Motor neuron (in vitro differentiated cells): ENCODE data around the gene FMNL1. TPM values are rescaled to one million over a fixed set of nuclear protein-coding genes. Genes with fewer than 3 reads are reported as not detected.
A peak's percentile ranks its signal among the peaks of the same experiment; 100 is the strongest.

Experiments used
- ATAC-seq, 8 experiments: fragments of 200-7000 bp; cut with Tn5 transposase; replicated peaks in 6 of 8; 2 replicates each; pipeline ENCODE4 v1.8.0; 2021; ENCODE audit warnings: mild to moderate bottlenecking in 8 of 8, moderate library complexity in 8 of 8
- H3K27ac ChIP-seq, 2 donors: fragments of 250-450 bp; sonication (Bioruptor Pico); 2 replicates each; pipeline ENCODE4 v1.9.0; 2021; ENCODE audit warnings: antibody characterized with exemption in 2 of 2, mild to moderate bottlenecking in 2 of 2, moderate library complexity in 1 of 2
- H3K4me1 ChIP-seq, 2 donors: fragments of 250-450 bp; sonication (Bioruptor Pico); replicated peaks in 1 of 2; 2 replicates each; pipeline ENCODE4 v1.6.1; 2021; ENCODE audit warnings: antibody characterized with exemption in 2 of 2, mild to moderate bottlenecking in 2 of 2, moderate library complexity in 1 of 2
- H3K4me3 ChIP-seq, 5 donors: fragments of 250-450 bp; sonication (Bioruptor Pico); 2 replicates each; pipeline ENCODE4 v1.9.0; 2021; ENCODE audit warnings: antibody characterized with exemption in 5 of 5, mild to moderate bottlenecking in 5 of 5, moderate library complexity in 4 of 5
- WGBS, 10 experiments: fragments of 450-650 bp; shearing (Covaris generic); methylation state at CpG; one replicate each; pipeline ENCODE4 v1.0.0; 2022; 5-methylcytosine and 5-hydroxymethylcytosine counted together
- in situ Hi-C, 9 experiments: fragments of 400-800 bp; cut with MboI; loops; one replicate each; pipeline ENCODE4 v1.15.0; 2021; ENCODE audit warnings: low sequenced_read_pairs in 9 of 9, low pct_unique_long_range_greater_than_20kb in 2 of 9; ENCODE audit not compliant: unreplicated experiment in 9 of 9
- total RNA-seq, 8 experiments: library from RNA; unstranded; fragments of 300-600 nt; gene quantifications; 2 replicates each; pipeline versions ENCODE4 v1.2.3 to v1.2.4, GENCODE V29; 2022

Gene FMNL1, protein sequence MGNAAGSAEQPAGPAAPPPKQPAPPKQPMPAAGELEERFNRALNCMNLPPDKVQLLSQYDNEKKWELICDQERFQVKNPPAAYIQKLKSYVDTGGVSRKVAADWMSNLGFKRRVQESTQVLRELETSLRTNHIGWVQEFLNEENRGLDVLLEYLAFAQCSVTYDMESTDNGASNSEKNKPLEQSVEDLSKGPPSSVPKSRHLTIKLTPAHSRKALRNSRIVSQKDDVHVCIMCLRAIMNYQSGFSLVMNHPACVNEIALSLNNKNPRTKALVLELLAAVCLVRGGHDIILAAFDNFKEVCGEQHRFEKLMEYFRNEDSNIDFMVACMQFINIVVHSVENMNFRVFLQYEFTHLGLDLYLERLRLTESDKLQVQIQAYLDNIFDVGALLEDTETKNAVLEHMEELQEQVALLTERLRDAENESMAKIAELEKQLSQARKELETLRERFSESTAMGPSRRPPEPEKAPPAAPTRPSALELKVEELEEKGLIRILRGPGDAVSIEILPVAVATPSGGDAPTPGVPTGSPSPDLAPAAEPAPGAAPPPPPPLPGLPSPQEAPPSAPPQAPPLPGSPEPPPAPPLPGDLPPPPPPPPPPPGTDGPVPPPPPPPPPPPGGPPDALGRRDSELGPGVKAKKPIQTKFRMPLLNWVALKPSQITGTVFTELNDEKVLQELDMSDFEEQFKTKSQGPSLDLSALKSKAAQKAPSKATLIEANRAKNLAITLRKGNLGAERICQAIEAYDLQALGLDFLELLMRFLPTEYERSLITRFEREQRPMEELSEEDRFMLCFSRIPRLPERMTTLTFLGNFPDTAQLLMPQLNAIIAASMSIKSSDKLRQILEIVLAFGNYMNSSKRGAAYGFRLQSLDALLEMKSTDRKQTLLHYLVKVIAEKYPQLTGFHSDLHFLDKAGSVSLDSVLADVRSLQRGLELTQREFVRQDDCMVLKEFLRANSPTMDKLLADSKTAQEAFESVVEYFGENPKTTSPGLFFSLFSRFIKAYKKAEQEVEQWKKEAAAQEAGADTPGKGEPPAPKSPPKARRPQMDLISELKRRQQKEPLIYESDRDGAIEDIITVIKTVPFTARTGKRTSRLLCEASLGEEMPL
- total RNA-seq = 1 to 10 TPM; 1.1 to 5.6 (median 2.3) TPM

GRCh38 chr17:45221081-45222013 is at the start of gene FMNL1:
Gene FMNL1 (plus strand): TSS chr17:45221885. CDS start chr17:45222125, 240 bp downstream.
- Histone ChIP-seq H3K4me1 (peaks cover 0 to 11% of the 10 kb centered on the region in 2 donors), H3K27ac (no peak within 1 kb of the TSS), H3K4me3 (peak within 1 kb of the TSS; percentile 46 to 74 (median 54))
- ATAC-seq = peak; percentile 15 to 76 (median 68)
- 0 to 21% (median 9%) methylated on average over 7 to 14 of the region's 98 CpGs; no CpG with 5 or more reads in 7 of the 10 experiments for WGBS, 10 experiments
- in situ Hi-C loops = loop anchor here in 5 of 9 experiments (10.0 to 25.0 kb wide), 3 partner anchors 163 to 616 kb away; partner anchors contain the start of gene SPPL2C (in 1 of the 5)

GRCh38 chr17:45172232-45172540 is 49.5 kb upstream of the FMNL1 start:
- Histone ChIP-seq H3K4me3 (peak overlapping the region in 1 of 5 donors; percentile 16), H3K27ac (peak overlapping the region; percentile 63 to 81), H3K4me1 (peaks cover 24 to 31% of the 10 kb centered on the region in 2 donors)
- ATAC-seq = peak in 6 of 8 experiments; percentile 7 to 38 (median 30)
- 58% methylated on average over 3 of the region's 5 CpGs; no CpG with 5 or more reads in 9 of the 10 experiments for WGBS, 10 experiments
- in situ Hi-C loops = no loop called here

- peak in 7 of 8 experiments; percentile 10 to 67 (median 50) for ATAC-seq
- H3K4me3 ChIP-seq = peak overlapping the region in 1 of 5 donors; percentile 16
- 57 to 92% (median 83%) methylated on average over 1 to 6 of the region's 10 CpGs; no CpG with 5 or more reads in 6 of the 10 experiments for WGBS, 10 experiments
- peaks cover 24 to 31% of the 10 kb centered on the region in 2 donors for H3K4me1 ChIP-seq
- H3K27ac ChIP-seq = peak overlapping the region; percentile 63 to 81
- in situ Hi-C loops = no loop called here
Measured at GRCh38 chr17:45172541-45173286, 49.0 kb upstream of the FMNL1 start.

DNA sequence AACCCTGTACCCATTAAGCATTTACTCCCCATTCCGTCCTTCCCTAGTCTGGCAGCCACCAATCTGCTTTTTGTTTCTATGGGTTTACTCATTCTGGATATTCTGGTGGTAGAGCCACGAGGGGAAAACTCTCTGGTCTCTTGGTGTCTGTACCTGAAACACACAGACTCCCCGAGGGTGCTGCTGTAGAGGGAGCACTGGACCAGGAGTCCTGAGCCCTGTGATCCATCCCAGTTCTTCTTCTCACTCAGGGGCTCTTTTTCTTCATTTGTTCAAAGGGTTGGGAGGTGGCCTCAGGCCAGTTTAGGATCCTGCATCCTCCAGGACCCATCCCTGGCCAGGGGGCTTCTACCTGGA is 45.9 kb upstream of the FMNL1 start:
- in situ Hi-C loops = no loop called here
- no peak overlapping the region for H3K4me3 ChIP-seq
- 30 to 100% (median 86%) methylated on average over 1 to 2 of the region's 3 CpGs; no CpG with 5 or more reads in 4 of the 10 experiments for WGBS, 10 experiments
- H3K4me1 ChIP-seq = peaks cover 24 to 28% of the 10 kb centered on the region in 2 donors
- H3K27ac ChIP-seq = no peak overlapping the region
- no peak for ATAC-seq

- no peak for ATAC-seq
- Histone ChIP-seq H3K4me3 (no peak overlapping the region), H3K27ac (no peak overlapping the region), H3K4me1 (peaks cover 6 to 10% of the 10 kb centered on the region in 2 donors)
- in situ Hi-C loops = no loop called here
- WGBS, 10 experiments = 40 to 100% (median 84%) methylated on average over 1 to 2 of the region's 7 CpGs; no CpG with 5 or more reads in 4 of the 10 experiments
Measured at GRCh38 chr17:45177563-45177962, 44.1 kb upstream of the FMNL1 start.

DNA sequence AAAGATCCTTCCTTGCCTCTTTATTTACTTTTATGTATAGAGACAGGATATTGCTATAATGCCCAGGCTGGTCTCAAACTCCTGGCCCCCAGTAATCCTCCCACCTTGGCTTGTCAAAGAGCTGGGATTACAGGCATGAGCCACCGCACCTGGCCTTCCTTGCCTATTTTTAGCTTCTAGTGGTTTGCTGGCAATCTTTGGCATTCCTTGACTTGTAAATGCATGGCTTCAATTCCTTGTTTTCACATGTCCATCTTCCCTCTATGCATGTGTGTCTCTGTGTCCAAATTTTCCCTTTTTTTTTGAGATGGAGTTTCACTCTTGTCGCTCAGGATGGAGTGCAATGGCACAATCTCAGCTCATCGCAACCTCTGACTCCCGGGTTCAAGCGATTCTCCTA is 37.5 kb upstream of the FMNL1 start:
- no peaks in the 10 kb centered on the region for H3K4me1 ChIP-seq
- 80 to 100% (median 91%) methylated on average over 1 to 5 of the region's 5 CpGs; no CpG with 5 or more reads in 2 of the 10 experiments for WGBS, 10 experiments
- H3K4me3 ChIP-seq = no peak overlapping the region
- no peak for ATAC-seq
- in situ Hi-C loops = no loop called here
- H3K27ac ChIP-seq = no peak overlapping the region

- WGBS, 10 experiments = 28 to 100% (median 89%) methylated on average over 1 to 6 of the region's 7 CpGs; no CpG with 5 or more reads in 4 of the 10 experiments
Measured at GRCh38 chr17:45186801-45187354, 34.8 kb upstream of the FMNL1 start.

DNA sequence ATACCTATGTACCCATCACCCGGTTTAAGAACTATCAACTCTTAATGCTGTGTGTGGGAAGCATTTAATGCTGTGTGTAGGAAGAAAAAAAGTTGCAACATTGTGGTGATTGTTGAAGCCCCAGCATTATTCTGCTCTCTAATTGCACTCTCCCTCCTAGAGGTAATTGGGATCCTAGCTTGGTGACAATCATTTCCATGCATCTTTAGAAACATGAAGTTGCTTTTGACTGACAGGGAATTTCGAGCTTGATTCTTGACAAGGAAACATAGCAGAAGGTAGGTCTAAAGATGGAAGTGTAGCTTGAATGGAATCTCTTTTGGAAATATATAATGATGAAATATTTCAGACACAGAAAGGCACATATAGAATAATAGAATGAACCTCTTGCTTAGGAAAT is 32.7 kb upstream of the FMNL1 start:
- H3K27ac ChIP-seq = no peak overlapping the region
- no peak overlapping the region for H3K4me3 ChIP-seq
- in situ Hi-C loops = no loop called here
- 20 to 100% (median 67%) methylated on average over 1 to 2 of the region's 2 CpGs; no CpG with 5 or more reads in 1 of the 10 experiments for WGBS, 10 experiments
- no peaks in the 10 kb centered on the region for H3K4me1 ChIP-seq
- ATAC-seq = no peak

More at GRCh38 chr17:45186801-45187354, 34.8 kb upstream of the FMNL1 start:
- Histone ChIP-seq H3K4me1 (no peaks in the 10 kb centered on the region), H3K4me3 (no peak overlapping the region), H3K27ac (no peak overlapping the region)
- in situ Hi-C loops = no loop called here
- ATAC-seq = no peak

- in situ Hi-C loops = no loop called here
- no peak overlapping the region for H3K27ac ChIP-seq
- H3K4me3 ChIP-seq = no peak overlapping the region
- WGBS, 10 experiments = 14 to 100% (median 58%) methylated on average over 1 to 9 of the region's 11 CpGs; no CpG with 5 or more reads in 2 of the 10 experiments
- no peaks in the 10 kb centered on the region for H3K4me1 ChIP-seq
- ATAC-seq = peak in 4 of 8 experiments; percentile 15 to 53 (median 42)
Measured at GRCh38 chr17:45190503-45191255, 31.0 kb upstream of the FMNL1 start.

DNA sequence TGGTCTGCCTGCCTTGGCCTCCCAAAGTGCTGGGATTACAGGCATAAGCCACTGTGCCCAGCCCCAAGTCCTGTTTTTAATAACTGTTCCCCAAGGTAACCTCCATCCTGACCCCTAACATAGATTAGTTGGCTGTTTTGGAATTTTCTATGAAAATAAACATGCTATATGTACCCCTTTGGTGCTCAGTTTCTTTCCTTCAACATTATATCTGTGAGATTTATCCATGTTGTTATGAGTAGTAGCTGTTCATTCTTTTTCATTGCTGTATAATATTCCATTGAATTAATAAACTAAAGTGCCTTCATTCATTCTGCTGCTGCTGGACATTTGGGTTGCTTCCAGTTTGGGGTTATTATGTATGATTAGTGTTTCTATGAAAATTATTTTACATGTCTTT is 26.3 kb upstream of the FMNL1 start:
- no peak overlapping the region for H3K4me3 ChIP-seq
- in situ Hi-C loops = no loop called here
- H3K4me1 ChIP-seq = peaks cover 2 to 8% of the 10 kb centered on the region in 2 donors
- ATAC-seq = no peak
- no peak overlapping the region for H3K27ac ChIP-seq

DNA sequence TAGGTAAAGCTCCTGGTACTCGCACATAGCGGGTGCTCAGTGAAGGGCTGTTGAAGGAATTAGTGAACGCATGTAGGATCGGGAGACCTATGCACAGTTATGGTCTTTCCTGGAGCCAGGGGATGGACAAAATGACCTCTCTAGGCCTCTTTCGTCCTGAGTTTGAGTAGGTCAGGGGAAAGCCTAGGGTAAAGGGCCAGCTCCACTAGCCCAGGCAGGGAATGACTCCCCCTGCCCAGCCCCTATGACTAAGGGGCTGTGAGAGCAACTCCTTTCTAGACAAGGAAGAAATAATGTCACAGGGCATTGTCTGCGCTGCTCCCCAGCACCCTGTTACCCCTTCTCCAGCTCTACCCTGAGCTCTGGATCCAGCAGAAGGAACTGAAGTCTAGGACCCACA is 24.6 kb upstream of the FMNL1 start:
- in situ Hi-C loops = no loop called here
- no peak overlapping the region for H3K4me3 ChIP-seq
- no peak for ATAC-seq
- H3K4me1 ChIP-seq = peaks cover 2 to 8% of the 10 kb centered on the region in 2 donors
- no peak overlapping the region for H3K27ac ChIP-seq
- WGBS, 10 experiments = 50 to 93% (median 64%) methylated on average over 1 to 5 of the region's 6 CpGs; no CpG with 5 or more reads in 4 of the 10 experiments
